Activated T-cell treated with anti-CD3 and anti-CD28 coated beads for 4 hours (primary cell): ENCODE measurements around the gene SDF4.

Source experiments
- DNase-seq: peaks from one replicate; pipeline ENCODE4 v3.0.0-alpha.2; 2020

Gene SDF4

DNA sequence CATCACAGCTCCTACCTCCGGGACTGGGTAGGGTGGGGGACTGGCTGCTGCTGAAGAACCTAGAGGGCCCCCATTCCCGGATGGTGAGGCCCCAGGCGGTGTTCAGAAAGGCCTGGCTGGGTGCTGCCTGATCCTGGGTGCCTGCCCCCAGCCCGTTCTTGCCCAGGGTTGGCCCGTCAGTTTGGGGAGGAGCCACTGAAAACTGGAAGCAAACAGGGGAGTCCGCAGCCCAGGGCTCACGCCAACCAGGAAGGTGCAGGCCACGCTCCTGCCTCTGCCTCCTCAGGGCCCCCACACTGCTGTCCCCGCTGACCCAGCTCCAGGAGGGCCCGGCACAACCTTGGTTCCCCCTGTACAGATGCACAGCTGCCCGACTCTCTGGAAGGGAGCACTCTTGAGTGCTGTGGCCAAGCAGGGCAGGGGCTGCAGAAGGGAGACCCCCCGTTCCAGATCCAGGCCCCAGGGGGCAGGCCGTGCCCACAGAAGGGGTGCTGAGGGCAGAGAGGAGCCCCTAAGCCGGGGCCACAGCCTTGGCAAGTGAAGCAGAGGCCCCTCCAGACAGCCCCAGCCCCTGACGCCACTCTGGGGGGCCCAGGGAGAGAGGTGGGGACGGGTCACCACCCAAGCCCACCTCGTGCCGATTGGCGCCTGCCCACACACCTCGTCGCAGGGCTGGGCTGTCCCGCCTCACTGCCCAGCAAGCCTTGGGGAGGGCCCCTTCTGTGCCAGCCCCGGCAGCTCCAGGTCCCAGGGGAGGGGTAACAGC is 9.2 kb upstream of the SDF4 start:
- no peak for DNase-seq

- DNase-seq: no peak
Measured at GRCh38 chr1:1240348-1240732, 8.5 kb upstream of the SDF4 start.

DNA sequence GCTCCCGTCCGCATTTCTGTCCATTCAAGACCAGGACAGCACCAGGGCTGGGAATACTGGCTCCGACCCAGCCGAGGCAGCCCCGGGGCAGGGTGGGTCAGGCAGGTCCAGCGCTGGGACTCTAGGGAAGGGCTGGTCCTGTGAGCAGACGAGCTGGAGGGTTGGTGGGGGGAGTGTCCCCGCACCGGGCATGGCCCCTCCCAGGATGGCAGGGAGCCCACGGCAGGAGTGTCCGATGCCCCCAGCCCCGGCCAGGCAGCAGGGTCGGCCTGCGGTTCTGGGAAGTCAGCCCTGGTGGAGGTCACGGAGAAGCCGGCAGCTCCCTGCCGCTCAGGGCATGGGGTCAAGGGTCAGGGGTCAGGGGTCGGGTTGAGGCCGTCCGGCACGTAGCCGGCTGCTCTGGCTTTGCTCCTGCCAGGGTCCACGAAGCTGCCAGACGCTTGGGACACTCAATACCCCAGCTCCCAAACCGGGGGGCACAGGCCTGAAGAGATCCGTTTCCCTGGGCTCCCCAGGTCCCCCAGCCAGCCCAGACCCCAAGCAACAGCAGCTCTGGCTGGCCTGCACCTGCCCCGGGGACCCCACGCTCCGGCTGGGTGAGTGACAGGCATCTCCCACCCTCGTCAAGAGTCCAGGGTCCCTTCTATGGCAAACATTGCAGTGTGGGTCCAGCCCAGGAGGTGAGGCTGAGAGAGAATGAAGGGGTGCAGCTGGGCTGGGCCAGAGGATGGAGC is 8.0 kb upstream of the SDF4 start:
- no peak for DNase-seq

GRCh38 chr1:1239227-1239613 is 7.4 kb upstream of the SDF4 start:
- no peak for DNase-seq

GRCh38 chr1:1238702-1239178 is 6.9 kb upstream of the SDF4 start:
- no peak for DNase-seq

GRCh38 chr1:1237874-1238701 is 6.3 kb upstream of the SDF4 start:
- DNase-seq: no peak

DNA sequence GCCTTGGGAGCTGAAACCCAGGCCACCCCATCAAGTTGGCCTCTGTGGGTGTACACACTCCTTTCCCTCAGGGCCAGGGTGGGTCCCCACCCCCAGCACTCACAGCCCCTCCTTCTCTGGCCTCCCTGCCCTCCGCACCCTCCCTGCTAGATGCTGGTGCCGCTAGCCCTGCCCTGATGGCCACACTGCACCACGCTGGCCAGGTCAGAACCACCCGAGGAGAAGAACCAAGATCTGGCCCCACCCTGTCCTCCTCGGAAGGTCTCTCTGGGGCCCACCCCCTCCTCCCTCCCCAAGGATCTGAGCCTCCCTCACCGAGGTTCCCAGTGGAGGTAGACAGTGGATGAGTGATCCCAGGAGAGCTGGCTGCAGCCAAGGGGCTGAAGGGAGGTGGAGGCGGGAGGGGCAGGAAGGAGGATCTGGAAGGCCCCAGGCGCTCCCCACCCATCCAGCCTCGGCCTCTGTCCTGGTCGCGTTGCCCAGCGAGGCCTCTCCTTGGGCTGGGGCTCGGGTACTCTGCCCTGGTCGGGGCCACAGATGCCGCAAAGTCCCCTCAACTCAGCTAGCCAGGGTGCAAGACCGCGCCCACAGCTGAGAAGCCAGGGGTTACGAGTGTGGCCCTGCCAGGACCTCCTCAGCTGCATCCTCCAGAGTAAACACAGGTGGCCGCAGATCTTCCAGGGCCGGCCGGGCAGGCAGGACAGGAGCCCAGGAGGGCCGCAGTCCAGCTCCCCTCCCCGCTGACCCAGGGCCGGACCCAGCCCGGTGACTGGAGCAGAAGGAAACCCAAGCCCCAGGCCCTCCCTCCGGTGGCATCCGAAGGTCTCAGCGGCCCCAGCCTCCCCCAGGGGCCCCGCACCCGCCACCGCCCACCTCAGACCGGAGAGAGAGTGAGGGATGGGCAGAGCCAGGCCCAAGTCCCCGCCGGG is 5.4 kb upstream of the SDF4 start:
- no peak for DNase-seq

GRCh38 chr1:1236176-1236763 is 4.5 kb upstream of the SDF4 start:
- DNase-seq: no peak

DNA sequence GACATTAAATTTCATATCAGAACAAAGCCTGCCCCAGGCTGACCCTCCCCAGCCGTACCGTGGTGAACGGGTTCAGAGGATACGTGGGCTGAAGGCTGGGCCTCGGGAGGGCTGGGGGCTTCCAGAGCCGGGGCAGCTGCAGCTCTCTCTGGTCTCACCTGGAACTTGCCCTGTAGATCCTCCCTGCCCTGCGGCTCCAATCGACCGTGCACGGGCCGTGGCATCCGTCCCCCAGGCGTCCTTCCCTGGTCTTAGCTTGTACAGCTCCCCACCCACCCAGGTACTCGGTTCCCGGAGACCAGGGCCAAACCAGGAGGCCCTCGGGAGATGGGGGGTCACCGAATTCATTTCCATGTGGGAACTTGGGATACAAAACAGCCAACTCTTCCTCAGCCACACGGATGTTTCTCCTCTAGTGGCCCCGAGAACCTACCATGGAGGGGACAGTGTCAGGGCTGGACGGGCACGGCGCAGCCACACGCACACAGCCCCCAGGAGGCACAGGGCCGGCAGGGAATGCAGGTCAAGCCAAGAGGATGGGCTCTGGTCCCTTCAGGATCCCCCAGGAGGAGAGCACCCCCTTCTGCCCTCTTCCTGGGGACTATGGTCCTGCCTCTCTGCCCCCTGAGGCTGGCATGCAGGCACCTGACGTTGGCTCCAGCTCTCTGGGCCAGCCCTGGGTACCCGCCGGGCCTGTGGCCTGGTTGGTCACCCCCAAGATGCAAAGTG is 3.4 kb upstream of the SDF4 start:
- no peak for DNase-seq

DNA sequence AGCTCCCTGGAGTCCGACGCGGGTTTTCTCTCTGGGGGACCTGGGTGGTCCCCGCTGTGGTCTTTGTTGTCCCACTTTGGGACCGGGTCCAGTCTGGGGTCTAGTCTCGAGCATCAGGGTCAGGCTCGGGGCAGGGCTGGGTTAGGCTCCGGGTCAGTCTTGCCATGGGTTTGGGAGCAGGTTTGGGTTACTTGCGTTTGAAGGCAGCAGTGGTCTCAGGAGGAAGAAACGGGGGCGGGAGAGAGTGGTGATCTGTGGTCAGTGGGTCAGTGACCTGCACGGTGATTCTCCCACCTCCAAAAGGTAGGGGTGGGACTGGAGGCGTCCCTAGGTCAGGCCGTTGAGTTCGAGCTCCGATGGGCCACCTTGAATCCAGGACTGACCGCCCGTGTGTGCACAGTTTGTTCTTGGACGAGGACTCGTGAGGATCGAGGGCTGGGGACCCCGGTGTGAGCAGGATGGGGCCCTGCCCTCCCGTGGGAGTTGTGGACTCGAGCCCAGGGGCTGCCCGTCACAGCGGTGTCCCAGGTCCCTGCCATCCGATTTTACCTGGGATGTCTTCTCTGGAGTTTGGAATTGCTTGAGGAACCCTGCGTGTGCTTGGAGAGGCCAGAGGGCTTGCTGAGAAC is 2.5 kb upstream of the SDF4 start:
- no peak for DNase-seq

DNA sequence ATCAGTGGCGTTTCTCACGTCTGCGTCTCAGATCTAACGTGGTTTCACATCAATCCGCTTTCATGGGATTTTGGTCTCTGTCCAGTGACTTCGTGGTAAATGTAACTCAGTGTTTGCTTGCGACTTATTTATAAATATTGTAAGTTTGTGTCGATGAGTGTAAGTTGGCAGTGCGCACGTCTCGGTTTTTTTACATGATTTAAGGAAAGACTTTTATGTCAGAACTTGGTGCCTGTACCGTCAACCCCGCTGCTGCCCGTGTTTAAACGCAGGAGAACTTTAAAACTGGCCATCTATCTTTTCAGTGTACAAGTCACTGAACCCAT is 1.7 kb upstream of the SDF4 start:
- no peak for DNase-seq

- DNase-seq: no peak
Measured at GRCh38 chr1:1232796-1233566, 1.2 kb upstream of the SDF4 start.

DNA sequence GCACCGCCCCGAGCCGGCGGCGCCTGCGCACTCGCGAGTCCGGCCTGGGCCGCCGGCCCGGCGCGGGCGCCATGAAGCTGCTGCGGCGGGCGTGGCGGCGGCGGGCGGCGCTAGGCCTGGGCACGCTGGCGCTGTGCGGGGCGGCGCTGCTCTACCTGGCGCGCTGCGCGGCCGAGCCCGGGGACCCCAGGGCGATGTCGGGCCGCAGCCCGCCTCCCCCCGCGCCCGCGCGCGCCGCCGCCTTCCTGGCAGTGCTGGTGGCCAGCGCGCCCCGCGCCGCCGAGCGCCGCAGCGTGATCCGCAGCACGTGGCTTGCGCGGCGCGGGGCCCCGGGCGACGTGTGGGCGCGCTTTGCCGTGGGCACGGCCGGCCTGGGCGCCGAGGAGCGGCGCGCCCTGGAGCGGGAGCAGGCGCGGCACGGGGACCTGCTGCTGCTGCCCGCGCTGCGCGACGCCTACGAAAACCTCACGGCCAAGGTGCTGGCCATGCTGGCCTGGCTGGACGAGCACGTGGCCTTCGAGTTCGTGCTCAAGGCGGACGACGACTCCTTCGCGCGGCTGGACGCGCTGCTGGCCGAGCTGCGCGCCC is 501 bp upstream of the SDF4 start, which contains the start of gene B3GALT6:
B3GALT6 (plus strand) TSS at position 30 of the 588 bp plus-strand sequence; CDS start at position 72, 42 bp downstream.
- DNase-seq: no peak

DNA sequence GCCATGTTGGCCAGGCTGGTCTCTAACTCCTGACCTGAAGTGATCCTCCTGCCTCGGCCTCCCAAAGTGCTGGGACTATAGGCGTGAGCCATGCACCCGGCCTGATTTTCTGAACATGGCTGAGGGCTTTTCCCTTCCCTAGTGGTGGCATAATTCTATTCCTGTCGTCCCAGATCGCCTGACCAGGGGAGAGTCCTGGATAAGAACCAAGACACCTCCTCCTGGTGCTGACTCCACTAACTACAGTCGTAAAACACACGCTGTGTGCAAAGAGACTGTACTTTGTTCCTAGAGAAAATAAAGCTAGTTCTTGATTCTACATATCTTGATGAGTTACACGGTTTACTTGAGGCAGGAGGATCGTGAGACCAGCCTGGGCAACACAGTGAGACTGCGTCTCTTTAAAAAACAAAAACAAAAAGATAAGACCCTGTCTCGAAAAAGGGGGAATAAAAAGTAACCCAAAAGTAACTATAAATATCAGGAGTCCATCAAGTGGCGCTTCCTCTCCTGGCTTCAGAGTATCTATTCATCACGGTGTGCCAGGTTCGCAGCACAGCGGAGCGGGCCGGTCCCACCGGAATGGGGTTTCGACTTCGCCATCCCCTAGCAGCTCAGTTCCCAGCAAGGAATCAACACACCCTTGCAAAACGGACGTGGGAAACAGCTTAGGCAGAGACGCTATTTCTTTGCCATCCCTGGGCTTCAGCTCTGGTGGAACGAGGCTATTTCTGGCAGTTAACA is 973 bp downstream of the SDF4 start:
- no peak for DNase-seq

GRCh38 chr1:1229770-1230169 is 2.0 kb downstream of the SDF4 start:
- DNase-seq: no peak

DNA sequence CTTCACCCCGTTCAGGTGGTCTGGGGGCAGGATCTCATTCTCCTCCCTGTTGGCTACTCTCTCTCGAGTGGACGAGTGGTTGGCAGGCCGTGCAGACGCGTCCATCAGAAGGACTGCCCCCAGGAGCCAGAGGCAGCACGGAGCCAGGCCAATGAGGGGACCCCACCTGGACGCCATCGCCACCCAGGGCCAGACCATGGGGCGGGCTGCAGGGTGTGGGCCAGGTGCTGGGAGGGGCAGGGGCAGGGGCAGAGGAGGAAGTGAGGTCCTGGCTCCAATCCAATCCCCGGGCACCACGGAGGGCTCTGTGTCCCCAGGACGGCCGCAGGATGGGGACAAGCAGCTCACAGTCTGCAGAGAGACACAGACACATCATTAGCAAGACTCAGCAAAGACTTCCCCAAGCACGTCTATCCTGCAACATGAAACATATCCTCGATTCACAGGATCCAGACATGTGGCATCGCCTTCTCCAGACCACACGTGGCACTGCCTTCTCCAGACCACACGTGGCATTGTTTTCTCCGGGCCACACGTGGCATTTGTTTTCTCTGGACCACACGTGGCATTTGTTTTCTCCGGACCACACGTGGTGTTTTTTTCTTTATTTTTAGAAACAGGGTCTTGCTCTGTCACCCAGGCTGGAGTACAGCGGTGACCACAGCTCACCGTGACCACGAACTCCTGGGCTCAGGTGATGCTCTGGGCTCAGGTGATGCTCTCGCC is 3.0 kb downstream of the SDF4 start:
- no peak for DNase-seq

GRCh38 chr1:1228187-1228586 is 3.6 kb downstream of the SDF4 start:
- DNase-seq: no peak

GRCh38 chr1:1227386-1227785 is 4.4 kb downstream of the SDF4 start:
- no peak for DNase-seq
